Measurements from ENCODE around the gene KLF7.
A peak's percentile ranks its signal among the peaks of the same experiment; 100 is the strongest.

Gene KLF7

DNA sequence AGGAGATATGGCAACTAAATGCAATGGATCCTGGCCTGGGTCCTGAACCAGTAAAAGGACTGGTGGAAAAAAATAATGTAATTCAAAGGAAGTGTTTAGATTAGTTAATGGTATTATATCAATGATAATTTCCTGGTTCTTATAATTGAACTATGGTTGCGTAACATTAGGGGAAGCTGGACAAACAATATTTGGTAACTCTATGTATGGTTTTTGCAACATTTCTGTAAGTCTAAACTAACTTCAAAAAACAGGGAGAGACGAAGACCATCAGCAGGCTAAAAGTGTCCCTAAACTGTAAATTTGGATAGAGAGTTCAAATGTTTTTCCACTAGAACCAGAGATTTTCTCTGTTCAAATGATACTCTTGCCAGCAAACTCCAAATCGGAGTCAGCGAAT is 36.9 kb downstream of the KLF7 start:
- H3K4me3 ChIP-seq (ENCODE audit: low read depth, low read length) = no peak overlapping the region

DNA sequence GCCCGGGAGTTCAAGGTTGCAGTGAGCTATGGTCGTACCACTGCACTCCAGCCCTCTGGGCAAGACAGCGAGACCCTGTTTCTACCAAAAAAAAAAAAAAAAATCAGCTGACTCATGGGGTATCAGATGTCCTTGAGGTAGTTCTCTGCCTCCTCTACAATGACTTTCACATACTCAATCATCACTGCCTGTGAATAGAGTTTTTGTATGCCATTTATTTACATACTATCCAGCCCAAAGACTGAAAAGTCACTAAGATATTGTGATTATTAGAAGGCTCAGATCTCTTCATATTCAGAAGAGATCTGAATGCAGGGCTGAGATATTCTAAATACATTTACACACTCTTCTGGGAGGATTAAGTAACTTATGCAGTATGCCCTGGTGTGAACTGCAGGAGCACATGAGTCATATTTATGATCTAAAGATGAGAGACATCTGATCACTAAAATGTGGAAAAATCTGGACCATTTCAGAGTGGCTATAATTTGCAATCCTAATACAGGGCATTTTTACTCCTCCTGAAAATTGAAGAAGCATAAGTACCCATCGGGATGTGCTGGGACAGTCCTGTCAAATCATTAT is 38.9 kb downstream of the KLF7 start:
- no peaks in the 10 kb centered on the region for H3K27me3 ChIP-seq (ENCODE audit: control insufficient read depth, insufficient read depth, low read length)
- H3K9ac ChIP-seq (ENCODE audit: low read length) = no peak overlapping the region
- H3K4me1 ChIP-seq (ENCODE audit: control insufficient read depth, insufficient read depth, low read length) = peaks cover 30% of the 10 kb centered on the region
- peaks cover 14% of the 10 kb centered on the region; the same call in 1 of the 2 replicates for H3K9me3 ChIP-seq (ENCODE audit: control insufficient read depth, insufficient read depth, low read depth, low read length)
- peaks cover 36% of the 10 kb centered on the region for H3K36me3 ChIP-seq (ENCODE audit: control insufficient read depth, insufficient read depth, low read length)
- H3K27ac ChIP-seq (ENCODE audit: low read depth, low read length) = no peak overlapping the region
- no peak overlapping the region for H3K4me3 ChIP-seq (ENCODE audit: low read depth, low read length)

More for the DNA sequence above, 36.9 kb downstream of the KLF7 start:
- H3K4me1 ChIP-seq (ENCODE audit: control insufficient read depth, insufficient read depth, low read length) = peaks cover 24% of the 10 kb centered on the region
- H3K36me3 ChIP-seq (ENCODE audit: control insufficient read depth, insufficient read depth, low read length) = peaks cover 24% of the 10 kb centered on the region
- no peaks in the 10 kb centered on the region for H3K27me3 ChIP-seq (ENCODE audit: control insufficient read depth, insufficient read depth, low read length)
- no peak overlapping the region for H3K9ac ChIP-seq (ENCODE audit: low read length)
- no peak overlapping the region for H3K27ac ChIP-seq (ENCODE audit: low read depth, low read length)
- H3K9me3 ChIP-seq (ENCODE audit: control insufficient read depth, insufficient read depth, low read depth, low read length) = peaks cover 15% of the 10 kb centered on the region; the same call in 1 of the 2 replicates

DNA sequence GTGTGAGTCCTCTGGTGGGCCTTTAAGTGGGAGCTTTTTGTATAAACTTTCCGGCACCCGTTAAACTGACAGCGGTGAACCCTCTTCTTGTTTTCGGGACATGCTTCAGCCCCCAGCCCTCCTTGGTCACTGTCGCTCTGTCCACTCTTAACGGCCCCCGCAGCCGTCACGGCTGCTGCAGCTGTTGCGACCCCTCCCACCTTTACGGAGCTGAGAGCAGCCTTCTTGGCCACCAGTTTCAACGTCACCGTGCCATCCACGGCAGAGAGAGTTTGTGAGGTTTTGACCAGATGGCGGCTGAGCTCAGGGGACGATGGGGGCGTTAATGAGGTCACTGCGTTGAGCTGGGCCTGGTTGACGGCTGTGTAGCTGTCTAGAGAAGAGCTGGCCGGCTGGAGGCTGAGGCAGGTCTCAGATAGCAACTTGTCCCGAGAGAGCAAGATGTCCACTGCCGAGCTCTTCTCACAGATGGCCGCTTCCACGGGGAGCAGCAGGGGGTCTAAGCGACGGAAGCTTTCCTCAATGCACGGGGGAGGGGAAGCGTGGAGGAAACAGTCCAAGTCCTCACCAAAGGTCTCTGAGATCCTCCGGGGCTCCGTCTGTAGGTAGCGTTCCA is 41.9 kb downstream of the KLF7 start:
- Histone ChIP-seq H3K27me3 (ENCODE audit: control insufficient read depth, insufficient read depth, low read length) (no peaks in the 10 kb centered on the region), H3K36me3 (ENCODE audit: control insufficient read depth, insufficient read depth, low read length) (peaks cover 37% of the 10 kb centered on the region), H3K9me3 (ENCODE audit: control insufficient read depth, insufficient read depth, low read depth, low read length) (peaks cover 3% of the 10 kb centered on the region; the same call in 1 of the 2 replicates), H3K27ac (ENCODE audit: low read depth, low read length) (peak overlapping the region; percentile 81; the same call in 1 of the 2 replicates), H3K9ac (ENCODE audit: low read length) (peak overlapping the region; percentile 64), H3K4me3 (ENCODE audit: low read depth, low read length) (no peak overlapping the region; the same call in 1 of the 2 replicates), H3K4me1 (ENCODE audit: control insufficient read depth, insufficient read depth, low read length) (peaks cover 42% of the 10 kb centered on the region)

DNA sequence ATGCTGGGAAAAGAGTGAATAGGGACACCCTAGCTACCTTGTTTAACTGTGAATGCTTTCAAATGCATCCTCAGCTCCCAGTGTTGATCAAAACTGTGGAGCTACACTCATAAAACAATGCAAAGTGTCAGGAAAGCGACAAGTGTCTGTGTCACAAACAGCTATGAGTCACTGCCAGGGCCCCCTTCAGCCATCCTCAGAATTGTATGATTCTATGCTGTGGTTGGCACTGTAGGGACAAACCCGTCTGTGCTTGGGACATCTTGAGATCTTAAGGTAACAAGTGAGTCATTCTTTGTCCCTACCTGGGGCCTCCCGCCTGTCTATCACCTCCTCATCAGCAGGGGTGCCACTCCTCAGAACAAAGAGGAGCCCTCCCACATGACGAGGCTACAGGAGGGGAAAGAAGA is 42.4 kb downstream of the KLF7 start:
- H3K27ac ChIP-seq (ENCODE audit: low read depth, low read length) = peak overlapping the region; percentile 81; the same call in 1 of the 2 replicates
- H3K9ac ChIP-seq (ENCODE audit: low read length) = peak overlapping the region; percentile 64
- H3K36me3 ChIP-seq (ENCODE audit: control insufficient read depth, insufficient read depth, low read length) = peaks cover 31% of the 10 kb centered on the region
- H3K9me3 ChIP-seq (ENCODE audit: control insufficient read depth, insufficient read depth, low read depth, low read length) = peaks cover 3% of the 10 kb centered on the region; the same call in 1 of the 2 replicates
- H3K4me1 ChIP-seq (ENCODE audit: control insufficient read depth, insufficient read depth, low read length) = peaks cover 42% of the 10 kb centered on the region
- H3K4me3 ChIP-seq (ENCODE audit: low read depth, low read length) = no peak overlapping the region; the same call in 1 of the 2 replicates
- no peaks in the 10 kb centered on the region for H3K27me3 ChIP-seq (ENCODE audit: control insufficient read depth, insufficient read depth, low read length)

DNA sequence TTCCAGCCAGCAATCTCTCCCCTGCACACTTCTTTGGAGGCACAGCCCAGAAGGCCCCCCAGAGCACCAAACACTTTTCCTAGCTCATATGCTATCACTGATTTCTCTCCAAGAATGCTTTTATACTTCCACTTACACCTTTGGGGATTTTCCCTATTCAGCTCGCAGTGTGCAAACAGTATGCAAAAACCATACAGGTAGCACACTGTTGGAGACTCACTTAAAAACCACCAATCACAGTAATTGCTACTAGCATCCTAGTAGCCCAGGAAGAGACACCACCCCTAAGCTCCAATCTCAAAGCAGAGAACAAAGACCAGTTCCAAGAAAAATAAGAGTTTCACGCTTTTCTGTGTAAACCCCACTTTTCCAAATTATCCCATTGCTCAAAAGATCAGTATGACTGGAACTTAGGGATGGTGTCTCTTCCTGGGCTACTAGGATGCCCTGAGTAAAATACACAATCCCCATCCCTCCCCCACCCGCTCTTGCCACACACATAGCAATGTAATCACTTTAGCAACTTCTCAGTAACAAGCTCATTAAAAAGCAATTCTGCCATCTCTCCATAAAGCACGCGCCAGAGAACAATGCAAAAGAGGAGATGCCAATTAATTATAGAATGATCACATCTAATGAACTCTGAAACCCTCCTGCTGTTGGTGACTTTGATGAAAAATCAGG is 43.0 kb downstream of the KLF7 start:
- peak overlapping the region; percentile 64 for H3K9ac ChIP-seq (ENCODE audit: low read length)
- peak overlapping the region; percentile 24; the same call in 1 of the 2 replicates for H3K27ac ChIP-seq (ENCODE audit: low read depth, low read length)
- no peaks in the 10 kb centered on the region for H3K27me3 ChIP-seq (ENCODE audit: control insufficient read depth, insufficient read depth, low read length)
- peaks cover 42% of the 10 kb centered on the region for H3K4me1 ChIP-seq (ENCODE audit: control insufficient read depth, insufficient read depth, low read length)
- H3K9me3 ChIP-seq (ENCODE audit: control insufficient read depth, insufficient read depth, low read depth, low read length) = peaks cover 2% of the 10 kb centered on the region; the same call in 1 of the 2 replicates
- no peak overlapping the region for H3K4me3 ChIP-seq (ENCODE audit: low read depth, low read length)
- peaks cover 28% of the 10 kb centered on the region for H3K36me3 ChIP-seq (ENCODE audit: control insufficient read depth, insufficient read depth, low read length)

DNA sequence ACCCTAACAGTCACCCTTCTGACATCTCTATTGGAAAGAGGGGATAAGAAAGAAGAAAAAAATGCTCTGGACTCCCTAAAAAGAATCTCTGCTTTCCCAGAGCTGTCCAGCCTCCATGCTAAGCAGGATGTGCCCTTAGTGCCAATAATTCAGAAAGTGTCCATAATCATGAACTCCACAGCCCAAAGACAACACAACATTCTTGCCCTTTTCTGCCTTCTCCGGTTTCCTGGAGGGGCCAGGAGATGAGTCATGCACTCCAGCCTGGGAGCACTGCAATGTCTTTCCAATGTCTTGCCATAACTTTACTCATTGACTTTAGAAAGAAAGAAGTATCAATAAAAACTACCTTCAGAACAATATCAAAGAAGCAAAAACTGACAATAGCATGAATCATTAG is 44.0 kb downstream of the KLF7 start:
- Histone ChIP-seq H3K36me3 (ENCODE audit: control insufficient read depth, insufficient read depth, low read length) (peaks cover 27% of the 10 kb centered on the region), H3K9me3 (ENCODE audit: control insufficient read depth, insufficient read depth, low read depth, low read length) (no peaks in the 10 kb centered on the region), H3K27ac (ENCODE audit: low read depth, low read length) (no peak overlapping the region; the same call in 1 of the 2 replicates), H3K4me1 (ENCODE audit: control insufficient read depth, insufficient read depth, low read length) (peaks cover 42% of the 10 kb centered on the region), H3K9ac (ENCODE audit: low read length) (no peak overlapping the region), H3K27me3 (ENCODE audit: control insufficient read depth, insufficient read depth, low read length) (no peaks in the 10 kb centered on the region), H3K4me3 (ENCODE audit: low read depth, low read length) (no peak overlapping the region)

DNA sequence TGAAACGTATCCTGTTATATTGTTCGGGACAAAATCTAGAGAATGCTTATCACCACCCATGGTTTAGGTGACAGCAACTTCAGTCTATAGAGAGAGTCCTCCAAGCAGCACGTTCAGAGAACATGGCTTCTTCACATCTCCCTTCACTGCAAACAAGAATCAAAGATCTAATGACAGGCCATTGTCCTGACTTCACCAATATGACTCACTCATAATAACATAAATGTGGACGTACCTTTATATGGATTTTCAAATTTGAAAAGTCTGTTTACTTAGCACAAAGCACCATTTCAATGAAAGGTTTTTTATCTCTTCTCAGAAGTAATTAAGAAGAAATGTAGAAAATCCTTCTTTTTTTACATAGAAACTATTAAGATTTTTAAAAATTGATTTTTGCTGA is 46.7 kb downstream of the KLF7 start:
- Histone ChIP-seq H3K4me3 (ENCODE audit: low read depth, low read length) (no peak overlapping the region), H3K27ac (ENCODE audit: low read depth, low read length) (no peak overlapping the region), H3K36me3 (ENCODE audit: control insufficient read depth, insufficient read depth, low read length) (peaks cover 24% of the 10 kb centered on the region), H3K9me3 (ENCODE audit: control insufficient read depth, insufficient read depth, low read depth, low read length) (no peaks in the 10 kb centered on the region), H3K27me3 (ENCODE audit: control insufficient read depth, insufficient read depth, low read length) (no peaks in the 10 kb centered on the region), H3K4me1 (ENCODE audit: control insufficient read depth, insufficient read depth, low read length) (peaks cover 35% of the 10 kb centered on the region), H3K9ac (ENCODE audit: low read length) (no peak overlapping the region)

DNA sequence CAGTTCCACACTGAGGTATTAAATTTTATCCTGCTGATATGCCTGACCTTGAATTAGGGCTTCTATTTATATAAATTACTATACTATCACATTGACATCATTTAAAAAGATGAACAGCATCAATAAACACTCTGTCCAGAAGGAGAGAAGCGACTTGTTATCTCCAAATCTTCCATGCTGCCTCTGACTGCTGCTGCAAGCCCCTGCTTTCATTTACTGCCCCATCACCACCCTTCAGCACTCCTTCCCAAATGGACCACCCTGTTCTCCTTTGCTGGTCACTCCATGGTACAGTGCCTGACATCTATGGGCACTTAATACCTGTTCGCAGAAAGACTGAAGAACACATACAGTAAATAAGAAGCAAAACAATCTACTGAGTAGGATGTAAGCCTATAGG is 48.1 kb downstream of the KLF7 start:
- no peaks in the 10 kb centered on the region for H3K9me3 ChIP-seq (ENCODE audit: control insufficient read depth, insufficient read depth, low read depth, low read length)
- peaks cover 24% of the 10 kb centered on the region for H3K4me1 ChIP-seq (ENCODE audit: control insufficient read depth, insufficient read depth, low read length)
- no peak overlapping the region for H3K27ac ChIP-seq (ENCODE audit: low read depth, low read length)
- no peaks in the 10 kb centered on the region for H3K27me3 ChIP-seq (ENCODE audit: control insufficient read depth, insufficient read depth, low read length)
- no peak overlapping the region for H3K9ac ChIP-seq (ENCODE audit: low read length)
- H3K4me3 ChIP-seq (ENCODE audit: low read depth, low read length) = no peak overlapping the region
- peaks cover 15% of the 10 kb centered on the region; the same call in 1 of the 2 replicates for H3K36me3 ChIP-seq (ENCODE audit: control insufficient read depth, insufficient read depth, low read length)

DNA sequence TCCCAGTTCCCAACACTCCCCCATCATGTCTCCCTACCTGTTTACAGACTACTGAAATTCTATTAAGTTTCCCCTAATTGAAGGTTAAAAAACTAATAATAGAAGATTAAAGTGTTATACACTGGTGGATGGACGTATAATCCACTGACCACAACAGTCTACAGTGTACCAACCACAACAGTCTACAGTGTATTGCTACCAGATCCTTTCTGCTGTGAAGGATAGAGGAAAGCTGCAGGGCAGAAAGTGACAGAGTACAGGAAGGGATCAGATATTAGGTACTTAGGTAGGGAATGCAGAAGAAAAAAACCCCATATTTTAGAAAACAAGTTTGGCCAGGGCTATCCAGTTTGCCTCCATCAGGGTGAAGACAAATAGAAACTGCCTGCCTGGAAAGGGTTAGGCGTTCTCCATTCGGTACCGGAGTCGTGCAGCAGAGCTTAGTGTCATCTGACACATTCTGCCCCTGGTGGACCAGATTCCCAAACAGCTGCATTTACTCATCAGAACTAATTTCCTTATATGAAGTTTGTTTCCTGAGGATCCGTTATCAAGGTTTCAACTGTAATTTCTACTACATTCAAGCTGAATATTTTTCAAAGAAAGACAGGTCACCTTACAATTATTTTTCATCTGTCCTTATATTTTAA is 49.9 kb downstream of the KLF7 start:
- Histone ChIP-seq H3K4me3 (ENCODE audit: low read depth, low read length) (no peak overlapping the region), H3K4me1 (ENCODE audit: control insufficient read depth, insufficient read depth, low read length) (peaks cover 11% of the 10 kb centered on the region), H3K36me3 (ENCODE audit: control insufficient read depth, insufficient read depth, low read length) (peaks cover 10% of the 10 kb centered on the region; the same call in 1 of the 2 replicates), H3K9ac (ENCODE audit: low read length) (no peak overlapping the region), H3K27ac (ENCODE audit: low read depth, low read length) (no peak overlapping the region), H3K27me3 (ENCODE audit: control insufficient read depth, insufficient read depth, low read length) (no peaks in the 10 kb centered on the region), H3K9me3 (ENCODE audit: control insufficient read depth, insufficient read depth, low read depth, low read length) (no peaks in the 10 kb centered on the region)

DNA sequence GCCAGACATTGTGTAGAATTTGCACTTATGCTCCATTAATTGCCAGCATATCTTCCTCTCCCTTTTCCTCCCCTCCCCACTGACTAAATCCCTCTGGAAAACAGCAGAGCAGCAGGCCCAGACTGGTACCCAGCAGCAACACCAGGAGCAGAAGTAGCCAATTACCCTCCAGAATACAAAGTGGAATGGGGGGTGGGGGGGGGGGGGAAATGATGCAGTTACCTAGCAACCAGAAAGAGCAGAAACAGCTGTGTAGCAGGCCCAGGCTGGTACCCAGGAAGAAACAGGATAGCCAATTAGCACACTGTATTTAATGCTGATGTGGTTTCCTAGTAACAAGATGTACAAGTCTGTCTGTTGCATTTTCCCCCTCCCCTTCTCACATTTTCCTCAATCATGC is 52.3 kb downstream of the KLF7 start:
- H3K9me3 ChIP-seq (ENCODE audit: control insufficient read depth, insufficient read depth, low read depth, low read length) = no peaks in the 10 kb centered on the region
- no peak overlapping the region for H3K9ac ChIP-seq (ENCODE audit: low read length)
- no peak overlapping the region for H3K4me3 ChIP-seq (ENCODE audit: low read depth, low read length)
- no peaks in the 10 kb centered on the region for H3K27me3 ChIP-seq (ENCODE audit: control insufficient read depth, insufficient read depth, low read length)
- H3K4me1 ChIP-seq (ENCODE audit: control insufficient read depth, insufficient read depth, low read length) = peaks cover 8% of the 10 kb centered on the region
- H3K27ac ChIP-seq (ENCODE audit: low read depth, low read length) = no peak overlapping the region
- peaks cover 7% of the 10 kb centered on the region; the same call in 1 of the 2 replicates for H3K36me3 ChIP-seq (ENCODE audit: control insufficient read depth, insufficient read depth, low read length)
